MV-4-11 (cell line): ENCODE data around the gene MOV10.
A peak's percentile ranks its signal among the peaks of the same experiment; 100 is the strongest.
"Not testable (repeated sequence)": the region's sequence is repeated elsewhere in the genome, so short reads cannot be mapped to it uniquely, and the experiment has no call there.

Source experiments
- DNase-seq: peaks from one replicate; lab custom pipeline; 2025; lab: John Stamatoyannopoulos, UW

MOV10 gene

GRCh38 chr1:112714313-112715263 is 40.1 kb downstream of the MOV10 start:
- no peak for DNase-seq

GRCh38 chr1:112715264-112716053 is 41.0 kb downstream of the MOV10 start, which contains the start of gene PPM1J:
PPM1J (minus strand) TSS chr1:112715332; CDS start chr1:112715301, 31 bp downstream.
- peak; percentile 90 for DNase-seq

GRCh38 chr1:112716133-112716720 is 41.8 kb downstream of the MOV10 start:
- peak; percentile 75 for DNase-seq

GRCh38 chr1:112717263-112717873 is 42.9 kb downstream of the MOV10 start:
- DNase-seq = no peak

- DNase-seq = peak; percentile 44
Observed at GRCh38 chr1:112718691-112719418, 44.4 kb downstream of the MOV10 start.

- no peak for DNase-seq
Observed at GRCh38 chr1:112719706-112720105, 45.2 kb downstream of the MOV10 start.

- DNase-seq = peak; percentile 19
Observed at GRCh38 chr1:112720800-112721199, 46.3 kb downstream of the MOV10 start.

GRCh38 chr1:112721294-112721693 is 46.8 kb downstream of the MOV10 start:
- DNase-seq = not testable (repeated sequence)

GRCh38 chr1:112721966-112722524 is 47.6 kb downstream of the MOV10 start:
- DNase-seq = no peak

GRCh38 chr1:112722601-112723510 is 48.4 kb downstream of the MOV10 start:
- DNase-seq = peak; percentile 48

- no peak for DNase-seq
Observed at GRCh38 chr1:112723511-112723839, 49.0 kb downstream of the MOV10 start.

GRCh38 chr1:112724240-112724639 is 49.8 kb downstream of the MOV10 start:
- DNase-seq = not testable (repeated sequence)

- no peak for DNase-seq
Observed at GRCh38 chr1:112727716-112728115, 53.3 kb downstream of the MOV10 start.

- DNase-seq = not testable (repeated sequence)
Observed at GRCh38 chr1:112728306-112728971, 54.0 kb downstream of the MOV10 start.

GRCh38 chr1:112729011-112729410 is 54.6 kb downstream of the MOV10 start:
- not testable (repeated sequence) for DNase-seq

- DNase-seq = no peak
Observed at GRCh38 chr1:112729909-112730308, 55.5 kb downstream of the MOV10 start.

GRCh38 chr1:112731451-112731850 is 57.0 kb downstream of the MOV10 start:
- DNase-seq = no peak

GRCh38 chr1:112735752-112736151 is 61.3 kb downstream of the MOV10 start:
- DNase-seq = no peak

GRCh38 chr1:112737573-112737972 is 63.1 kb downstream of the MOV10 start:
- no peak for DNase-seq
